ENCODE measurements around the gene NIFK.

The NIFK gene

GRCh38 chr2:121682396-121683298 is 54.0 kb downstream of the NIFK start:
- no peak for DNase-seq (ENCODE audit: low read depth)
- no peak for TF ChIP-seq CTCF (IDR thresholded peaks at IDR 0.05; ENCODE audit: insufficient read depth, low read depth, low read length, missing control alignments)
- H3K4me3 ChIP-seq (ENCODE audit: low read length) = no peak overlapping the region

- no peak overlapping the region for H3K4me3 ChIP-seq (ENCODE audit: low read length)
- DNase-seq (ENCODE audit: low read depth) = no peak
- TF ChIP-seq CTCF (IDR thresholded peaks at IDR 0.05; ENCODE audit: insufficient read depth, low read depth, low read length, missing control alignments) = no peak
These were observed 58.8 kb downstream of the NIFK start for GRCh38 chr2:121677855-121678254.
